GM21390 (cell line): ENCODE measurements around the gene TDRD7.

Experiments
- ATAC-seq: cut with Tn5 transposase; IDR thresholded peaks from one replicate; pipeline ENCODE4 v1.9.1; 2021; ENCODE audit not compliant: unreplicated experiment

TDRD7 gene

DNA sequence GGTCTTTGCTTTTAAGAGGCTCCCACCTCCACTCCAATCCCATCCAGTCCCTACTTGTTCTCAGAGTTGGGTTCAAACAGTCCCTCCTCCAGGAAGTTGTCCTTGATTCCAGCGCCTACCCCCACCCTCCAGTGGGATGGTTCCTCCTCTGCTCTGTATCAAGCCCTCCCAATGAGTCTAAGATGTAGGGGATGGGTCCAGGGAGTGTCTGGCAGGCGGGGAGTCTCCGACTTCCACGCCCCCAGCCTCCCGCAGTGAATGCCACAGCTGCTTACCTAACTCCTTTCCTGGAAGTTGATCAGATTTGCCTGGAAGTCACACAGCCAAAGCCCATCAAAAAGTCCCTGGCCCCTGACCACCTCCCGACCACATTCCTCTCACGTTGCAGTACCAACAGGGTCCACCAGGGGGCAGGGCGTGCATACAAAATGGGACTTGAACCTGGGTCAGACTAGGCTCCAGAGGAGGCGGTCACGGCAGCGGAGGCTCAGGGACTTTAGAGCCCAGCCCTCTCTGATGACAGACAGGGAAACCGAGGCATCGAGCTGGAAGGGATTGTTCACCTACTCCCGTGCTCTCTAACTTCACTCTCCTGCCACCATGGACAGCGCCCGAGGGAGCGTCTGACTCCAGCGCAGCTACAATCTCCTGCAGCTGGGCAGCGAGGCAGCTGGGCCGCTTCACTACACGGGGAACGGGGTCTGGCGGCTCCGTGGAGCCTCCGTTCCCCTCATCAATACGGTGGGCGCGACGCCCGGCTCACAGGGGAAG lies 25.0 kb upstream of the TDRD7 start:
- ATAC-seq, result peak; percentile 52

DNA sequence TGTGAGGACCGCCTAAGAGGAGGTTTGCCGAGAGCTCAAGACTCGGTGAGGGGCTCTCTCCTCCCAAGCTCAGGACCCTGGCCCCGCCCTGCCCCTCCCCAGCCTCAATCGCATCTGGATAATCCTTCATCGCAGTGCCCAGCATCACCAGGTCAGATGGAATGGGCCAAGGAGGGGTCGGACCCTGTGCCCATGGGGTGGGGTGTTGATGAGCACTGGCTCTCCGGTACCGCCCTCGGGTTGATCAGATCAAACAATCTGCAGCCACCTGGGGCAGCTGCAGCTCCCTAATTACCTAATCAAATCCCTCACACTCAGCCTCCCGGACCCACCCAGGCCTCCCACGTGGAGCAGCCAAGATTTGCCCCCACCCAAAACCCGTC lies 24.4 kb upstream of the TDRD7 start:
- no peak for ATAC-seq

DNA sequence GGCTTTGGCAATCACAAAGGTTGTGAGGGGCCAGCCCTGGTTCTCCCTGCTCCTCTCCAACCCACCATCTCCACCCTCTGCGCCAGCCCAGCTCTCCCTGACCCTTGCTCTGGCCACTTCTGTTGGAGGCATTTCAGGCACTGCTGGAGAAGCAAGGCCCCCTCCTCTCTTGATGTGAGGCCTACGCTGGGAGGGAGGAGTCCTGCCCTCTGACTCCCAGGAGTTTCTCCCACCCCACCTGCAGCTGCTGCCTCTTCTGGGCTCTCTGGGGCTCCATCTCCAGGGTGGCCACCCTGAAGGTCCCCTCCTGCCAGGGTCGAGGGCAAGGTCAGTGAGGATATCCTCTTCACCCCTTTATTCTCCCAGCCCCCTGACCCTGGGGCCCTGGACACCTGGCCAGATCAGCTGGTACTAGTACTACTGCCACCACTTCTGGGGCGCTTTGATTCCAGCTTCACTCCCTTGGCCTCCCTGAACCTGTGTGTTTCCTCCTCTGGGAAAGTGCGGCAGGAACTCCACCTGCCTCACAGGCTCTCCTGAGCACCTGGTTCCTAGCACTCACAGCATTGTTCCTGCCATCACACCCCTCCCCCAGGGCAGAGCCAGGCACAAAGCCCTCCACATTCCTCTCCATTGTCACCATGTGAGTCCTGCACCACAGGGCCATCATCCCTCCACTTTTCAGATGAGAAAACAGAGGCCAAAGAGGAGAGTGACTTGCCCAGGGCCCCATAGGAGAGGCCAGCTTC lies 23.8 kb upstream of the TDRD7 start:
- ATAC-seq, result no peak

DNA sequence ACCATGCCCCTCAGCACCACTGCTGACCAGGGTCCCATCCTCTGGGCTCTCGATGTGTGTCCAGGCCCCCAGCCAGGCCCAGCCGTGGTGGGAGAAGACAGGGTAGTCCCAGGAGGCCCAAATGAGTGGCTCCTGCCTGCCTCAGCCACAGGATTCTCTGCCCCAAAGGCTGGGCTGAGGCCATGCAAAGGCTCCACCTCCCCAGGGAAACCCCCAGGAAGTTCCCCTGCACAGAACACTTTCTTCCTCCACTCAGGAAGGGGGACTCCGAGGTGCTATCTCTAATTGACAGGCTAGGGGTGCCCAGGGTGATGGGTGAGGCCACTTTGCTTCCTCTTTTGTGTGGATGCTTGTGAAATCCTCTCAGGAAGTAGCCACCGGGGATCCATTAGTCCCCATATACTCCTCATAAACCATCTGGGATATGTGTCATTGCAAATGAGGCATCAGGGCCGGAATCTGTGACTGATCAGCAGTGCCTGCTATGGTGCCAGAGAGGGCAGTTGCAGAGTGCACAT lies 23.1 kb upstream of the TDRD7 start:
- peak; percentile 51 for ATAC-seq

DNA sequence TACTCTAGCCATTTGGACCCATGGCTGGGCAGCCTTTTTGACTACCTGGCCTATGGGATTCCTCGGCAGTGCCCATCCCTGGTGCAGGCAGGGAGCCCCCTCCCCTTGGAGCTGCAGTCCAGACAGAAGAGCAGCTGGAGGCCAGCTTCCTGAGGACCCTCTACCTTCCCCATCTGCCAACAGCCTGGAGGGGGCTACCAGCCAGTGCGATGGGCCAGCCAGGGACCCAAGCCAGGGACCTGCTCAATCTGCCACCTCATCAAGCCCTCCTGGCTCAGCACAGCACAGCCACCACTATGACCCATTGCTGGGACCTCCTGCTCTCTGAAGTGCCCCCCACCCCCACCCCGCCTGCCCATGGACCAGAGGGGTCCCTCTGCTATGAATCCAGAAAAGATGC lies 22.6 kb upstream of the TDRD7 start:
- ATAC-seq, result no peak

DNA sequence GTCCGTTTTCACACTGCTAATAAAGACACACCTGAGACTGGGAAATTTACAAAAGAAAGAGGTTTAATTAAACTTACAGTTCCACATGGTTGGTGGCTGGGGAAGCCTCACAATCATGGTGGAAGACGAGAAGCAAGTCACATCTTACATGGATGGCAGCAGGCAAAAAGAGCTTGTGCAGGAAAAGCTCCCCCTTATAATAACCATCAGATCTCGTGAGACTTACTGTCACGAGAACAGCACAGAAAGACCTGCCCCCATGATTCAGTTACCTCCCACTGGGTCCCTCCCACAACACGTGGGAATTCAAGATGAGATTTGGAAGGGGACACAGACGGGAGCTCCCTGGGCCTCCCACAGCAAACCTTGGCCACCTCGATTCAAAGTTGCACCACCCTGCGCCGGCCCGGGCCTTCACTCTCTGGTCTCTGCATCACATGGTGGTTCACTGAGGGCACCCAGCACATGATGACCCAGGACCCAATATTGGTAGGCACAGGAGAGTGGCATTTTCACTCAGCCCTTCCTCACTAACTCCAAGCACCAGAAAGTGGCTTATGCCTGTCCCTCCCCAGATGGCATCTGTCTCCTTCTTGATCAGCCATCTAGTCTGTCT lies 21.0 kb upstream of the TDRD7 start:
- no peak for ATAC-seq

DNA sequence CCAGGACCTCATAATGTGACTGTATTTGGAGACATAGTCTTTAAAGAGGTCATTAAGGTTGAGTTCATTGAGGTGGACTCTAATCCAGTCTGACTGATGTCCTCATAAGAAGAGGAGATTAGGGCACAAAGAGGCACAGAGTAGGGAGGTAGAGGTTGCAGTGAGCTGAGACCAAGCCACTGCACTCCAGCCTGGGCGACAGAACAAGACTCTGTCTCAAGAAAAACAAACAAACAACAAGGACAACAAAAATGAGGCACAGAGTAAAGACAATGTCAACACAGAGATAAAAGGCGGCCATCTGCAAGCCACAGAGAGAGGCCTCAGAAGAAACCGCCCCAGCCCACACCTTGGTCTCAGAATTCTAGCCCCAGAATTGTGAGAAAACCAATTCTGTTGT lies 17.0 kb upstream of the TDRD7 start:
- no peak for ATAC-seq

DNA sequence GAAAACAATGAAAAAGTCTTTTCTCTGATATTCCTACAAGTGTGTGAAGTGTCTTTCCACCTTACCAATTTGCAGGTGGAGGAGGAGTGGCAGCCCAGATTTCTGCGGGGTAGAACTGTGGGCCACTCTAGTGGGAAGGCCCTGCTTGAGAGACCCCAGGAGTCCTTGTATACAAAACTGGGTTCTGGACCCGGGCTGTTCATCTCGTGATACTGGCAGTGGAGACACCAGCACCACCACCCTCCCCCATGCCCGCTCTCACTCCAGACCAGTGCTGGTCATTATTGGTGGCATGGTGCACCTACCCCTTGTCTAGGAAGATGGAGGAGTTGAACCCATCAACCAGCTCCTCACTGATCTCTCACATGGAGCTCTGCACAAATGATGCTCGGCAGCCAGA lies 16.2 kb upstream of the TDRD7 start:
- no peak for ATAC-seq

DNA sequence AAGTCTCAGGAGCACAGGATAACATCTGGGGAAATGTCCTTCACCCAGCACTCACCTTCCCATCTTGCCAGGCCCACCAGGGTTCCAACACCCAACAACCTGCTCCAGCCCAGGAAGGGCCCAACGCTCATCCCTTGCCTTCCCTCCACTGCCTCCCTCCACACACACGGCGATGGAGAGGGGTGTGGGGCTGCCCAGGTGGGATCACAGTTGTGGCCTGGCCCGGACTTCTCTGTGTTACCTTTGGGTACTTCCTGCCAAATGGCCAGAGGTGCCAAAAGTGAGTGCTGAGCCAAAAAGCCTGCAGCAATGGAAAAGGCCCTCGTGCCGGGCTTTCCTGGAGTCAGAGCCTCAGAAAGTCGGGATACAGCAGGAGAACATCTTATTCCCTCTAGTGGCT lies 15.6 kb upstream of the TDRD7 start:
- ATAC-seq, result no peak

DNA sequence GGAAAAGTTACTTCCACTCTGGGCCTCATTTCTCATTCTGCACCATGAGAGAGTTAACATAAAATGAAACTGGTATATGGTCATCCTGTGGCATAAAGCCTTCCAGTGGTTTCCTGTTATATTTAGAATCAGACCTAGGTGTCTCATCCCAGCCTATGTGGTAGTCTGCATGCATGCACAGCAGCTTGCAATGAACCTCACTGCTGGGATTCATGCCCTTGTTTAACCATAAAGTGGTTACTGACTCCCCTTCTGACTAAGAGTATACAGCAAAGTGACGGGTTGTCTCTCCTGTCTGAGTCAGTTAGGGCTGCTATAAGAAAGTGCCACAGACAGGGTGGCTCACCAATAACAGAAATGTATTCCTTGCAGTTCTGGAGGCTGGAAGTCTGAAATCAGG lies 14.7 kb upstream of the TDRD7 start:
- no peak for ATAC-seq

DNA sequence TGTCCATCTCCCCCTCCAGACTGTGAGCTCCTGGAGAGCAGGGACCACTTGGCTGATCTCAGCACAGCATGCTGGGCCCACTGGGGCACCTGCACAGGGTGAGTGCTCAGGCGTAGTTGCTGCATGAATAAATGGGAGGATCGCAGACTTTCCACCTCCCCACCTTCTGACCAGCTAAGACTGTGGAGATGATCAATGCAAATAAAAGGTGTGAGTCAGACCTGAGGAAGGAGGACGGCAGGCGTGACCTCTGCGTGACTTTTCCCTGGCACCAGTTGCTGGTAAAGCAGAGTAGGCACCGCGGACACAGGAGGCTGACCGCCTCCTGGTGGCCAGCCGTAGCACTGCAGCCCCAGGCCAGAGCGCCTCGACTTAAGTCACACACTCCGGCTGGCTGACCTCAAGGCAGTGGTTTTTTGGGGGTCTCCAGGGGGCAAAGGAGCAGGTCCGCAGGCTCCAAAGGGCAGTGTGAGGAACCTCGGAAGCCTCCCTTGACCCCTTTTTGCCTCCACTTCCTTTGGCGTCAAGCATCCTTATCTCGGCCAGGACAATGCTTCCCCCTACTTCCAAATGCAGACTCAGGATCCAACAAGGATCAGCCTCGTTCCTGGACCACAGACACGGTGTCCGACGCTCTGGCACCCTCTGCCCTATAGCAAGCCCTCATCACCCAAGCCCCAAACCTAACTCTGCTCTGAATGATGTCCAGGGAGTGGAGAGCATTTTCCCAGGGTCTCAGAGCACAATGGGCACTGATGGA lies 12.7 kb upstream of the TDRD7 start:
- no peak for ATAC-seq

DNA sequence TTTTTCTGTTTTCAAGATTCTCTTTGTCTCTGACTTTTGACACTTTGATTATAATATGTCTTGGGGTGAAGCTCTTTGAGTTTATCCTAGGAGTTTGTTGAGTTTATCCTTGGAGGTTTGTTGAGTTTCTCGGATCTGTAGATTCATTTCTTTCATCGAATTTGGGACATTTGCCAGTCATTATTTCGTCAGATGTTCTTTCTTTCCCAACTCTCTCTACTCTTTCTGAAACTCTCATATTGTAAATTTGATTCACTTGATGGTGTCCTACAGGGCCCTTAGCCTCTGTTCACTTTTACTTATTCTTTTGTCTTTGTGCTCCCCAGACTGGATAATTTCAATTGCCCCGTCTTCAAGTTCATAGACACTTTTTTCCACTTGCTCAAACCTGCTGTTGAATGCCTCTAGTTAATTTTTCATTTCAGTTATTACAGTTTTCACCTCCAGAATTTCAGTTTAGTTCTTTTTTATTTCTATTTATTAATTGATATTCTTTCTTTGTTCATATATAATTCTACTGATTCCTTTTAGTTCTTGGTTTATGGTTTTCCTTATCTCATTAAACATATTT lies 8.1 kb upstream of the TDRD7 start:
- ATAC-seq, result no peak

DNA sequence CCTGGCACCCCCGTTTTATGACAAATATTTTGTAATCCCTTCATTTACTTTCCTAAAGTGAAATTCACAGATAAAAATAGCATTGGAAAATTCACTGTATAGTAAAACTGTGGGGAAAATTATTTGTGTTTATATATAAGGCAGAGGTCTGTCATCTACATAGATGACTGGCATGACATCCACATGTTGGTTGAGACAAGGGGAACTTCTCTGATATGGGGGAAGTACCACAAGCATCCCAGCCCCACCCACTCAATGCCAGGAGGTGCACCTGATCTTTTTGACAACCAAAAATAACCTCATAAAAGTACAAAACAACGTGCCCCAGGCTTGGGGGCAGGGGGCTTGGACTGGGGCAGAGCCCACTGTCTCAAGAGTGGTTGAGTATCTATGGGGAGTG lies 6.3 kb upstream of the TDRD7 start:
- no peak for ATAC-seq

DNA sequence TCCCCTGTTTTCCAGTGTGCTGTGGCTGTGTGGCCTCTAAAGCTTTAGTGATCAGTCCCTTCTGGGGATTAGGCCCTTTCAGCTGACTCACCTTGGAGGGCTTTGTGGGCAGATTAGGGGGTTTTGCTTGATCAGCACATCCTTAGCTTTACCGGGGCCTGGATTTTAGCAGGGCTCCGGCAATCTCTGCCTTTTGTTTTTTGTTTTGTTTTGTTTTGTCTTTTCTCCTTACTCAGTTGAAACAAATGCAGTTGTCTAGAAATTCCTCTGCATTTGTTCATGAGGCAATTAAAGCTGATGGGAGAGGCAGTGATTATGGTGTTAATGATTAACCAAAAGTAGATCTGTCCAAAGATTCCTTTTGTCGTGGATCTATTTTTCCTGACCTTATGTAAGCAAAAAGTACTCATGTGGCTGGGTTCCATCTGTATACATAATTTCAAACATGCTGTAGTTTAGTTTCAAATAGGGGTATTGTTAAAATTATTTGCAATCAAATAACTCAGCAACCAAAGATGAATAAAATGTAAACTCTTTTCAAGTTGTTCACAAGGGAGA lies 5.2 kb upstream of the TDRD7 start:
- no peak for ATAC-seq

DNA sequence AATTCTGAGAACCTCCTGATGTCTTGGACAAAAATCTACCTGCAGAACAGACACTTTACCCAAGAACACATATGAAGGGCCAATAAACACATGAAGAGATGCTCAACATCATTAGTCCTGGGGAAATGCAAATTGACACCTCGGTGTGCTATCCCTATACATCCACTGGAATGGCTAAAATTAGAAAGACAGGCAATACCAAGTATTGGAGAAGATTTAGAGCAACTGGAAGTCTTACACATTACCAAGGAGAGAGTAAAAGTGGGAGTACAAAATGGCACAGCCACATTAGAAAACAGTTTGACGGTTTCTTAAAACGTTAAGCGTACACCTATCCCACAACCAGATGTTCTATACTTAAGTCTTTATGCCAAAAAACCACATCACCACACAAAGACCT lies 3.3 kb upstream of the TDRD7 start:
- no peak for ATAC-seq

DNA sequence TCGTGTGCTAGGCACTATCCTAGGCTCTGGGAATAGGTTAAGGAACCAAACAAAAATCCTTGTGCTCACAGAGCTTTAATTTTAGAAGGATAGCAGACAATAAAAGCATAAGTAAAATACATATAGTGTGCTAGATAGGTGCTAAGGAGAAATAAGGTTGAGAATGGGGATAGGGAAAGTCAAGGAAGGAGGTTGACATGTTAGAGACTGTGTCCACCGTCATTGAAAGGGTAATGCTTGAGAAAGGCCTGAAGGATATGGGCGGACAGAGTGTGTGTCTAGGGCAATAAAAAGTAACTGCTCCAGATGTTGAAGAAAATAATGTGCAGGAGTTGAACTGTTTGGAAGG lies 482 bp upstream of the TDRD7 start:
- ATAC-seq, result peak; percentile 3

DNA sequence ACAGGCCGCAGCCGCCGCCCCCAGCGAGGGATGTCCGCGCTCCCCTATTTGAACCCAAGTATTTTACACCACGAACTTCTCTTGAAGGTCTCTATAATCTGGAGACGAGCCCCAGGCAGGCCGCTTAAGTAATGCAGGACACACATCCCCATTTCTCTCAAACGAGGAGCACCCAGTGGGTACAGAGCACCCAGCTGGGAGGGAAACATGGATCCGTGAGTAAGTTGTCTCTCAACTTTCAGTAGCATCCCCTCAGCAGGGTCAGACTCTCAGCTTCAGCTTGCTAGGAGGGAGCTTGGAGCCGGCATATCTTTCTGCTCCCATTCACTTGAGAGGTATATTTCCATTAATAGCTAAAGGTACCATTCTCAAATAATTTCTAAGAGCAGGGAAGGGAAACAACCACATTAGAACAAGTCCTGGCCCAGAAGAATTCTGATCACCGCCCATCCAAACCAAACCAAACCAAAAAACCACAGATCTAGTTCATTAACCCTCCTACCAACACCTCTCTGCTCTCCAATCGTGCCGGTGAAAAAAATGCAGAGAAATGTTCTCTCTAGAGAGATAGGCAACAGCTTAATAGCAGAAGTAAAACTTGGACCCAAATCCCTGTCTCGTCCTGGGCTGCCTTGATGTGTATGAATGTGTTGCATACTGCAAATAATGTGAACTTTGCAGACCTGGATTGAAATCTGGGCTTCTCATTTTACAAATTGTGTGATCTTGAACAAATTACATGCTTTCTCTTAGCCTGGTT lies 910 bp downstream of the TDRD7 start:
- peak; percentile 22 for ATAC-seq

DNA sequence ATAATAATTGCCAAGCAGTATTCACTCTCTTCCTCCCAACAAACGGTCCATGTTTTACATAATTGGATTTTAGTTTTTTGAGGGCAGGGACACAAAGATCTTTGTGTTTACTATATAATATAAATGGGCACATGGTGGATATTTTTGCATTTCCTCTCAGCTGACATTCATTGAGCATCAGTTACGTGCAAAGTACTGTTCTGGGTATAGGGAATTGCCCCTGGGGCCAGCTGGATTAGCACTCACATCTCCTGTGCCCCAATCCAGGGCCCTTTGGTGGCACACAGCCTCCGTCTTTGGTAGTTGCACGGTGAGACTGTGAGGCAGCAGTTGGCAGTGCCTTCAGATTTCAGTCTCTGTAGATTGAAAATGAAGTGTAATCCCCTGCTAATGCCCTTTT lies 1.6 kb downstream of the TDRD7 start:
- no peak for ATAC-seq

DNA sequence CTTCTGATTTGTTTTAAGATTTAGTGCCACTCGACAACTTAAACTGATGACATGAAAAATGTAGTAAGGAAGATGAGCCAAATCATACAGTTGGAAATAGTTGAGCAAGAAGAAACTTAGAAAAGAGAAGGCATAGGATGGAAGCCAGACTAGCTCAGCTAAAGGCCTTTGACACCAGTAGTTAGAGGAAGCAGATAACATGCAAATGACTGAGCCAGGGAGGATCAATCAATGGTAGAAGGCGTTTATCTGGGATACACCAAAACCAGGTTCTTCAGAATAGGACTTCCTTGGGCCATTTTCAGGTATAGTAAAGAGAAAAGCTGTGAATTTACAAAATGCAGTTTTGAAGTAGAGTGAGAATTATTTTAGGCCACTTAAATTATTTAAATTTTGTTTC lies 3.2 kb downstream of the TDRD7 start:
- ATAC-seq, result no peak

DNA sequence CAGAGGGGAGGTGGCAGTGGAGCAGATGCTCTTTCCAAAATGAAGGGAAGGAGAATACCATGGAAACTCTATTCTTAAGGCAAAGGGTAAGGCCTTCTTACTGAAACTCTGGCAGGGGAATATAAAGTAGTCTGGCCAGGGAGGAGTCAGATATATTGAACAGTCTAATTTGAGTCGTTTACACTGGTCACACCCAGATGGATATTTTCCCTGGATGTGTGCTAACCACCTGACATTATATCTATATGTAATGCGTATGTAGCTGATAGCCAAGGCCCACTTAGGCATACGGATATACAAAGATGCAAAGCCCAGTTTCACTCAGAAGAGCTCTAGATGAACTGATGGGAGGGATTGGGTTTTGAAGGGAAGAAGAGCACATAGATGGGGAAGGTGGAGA lies 7.0 kb downstream of the TDRD7 start:
- ATAC-seq, result no peak
